Ramos (cell line): Measurements from ENCODE around the gene NEK10.

Source experiments
- in situ Hi-C: fragments of 300-500 bp; cut with MboI; formaldehyde crosslinking; loops from one replicate; pipeline ENCODE4 v1.14.3; 2022; ENCODE audit warnings: low sequenced_read_pairs; ENCODE audit not compliant: unreplicated experiment

Gene NEK10

GRCh38 chr3:27253831-27254230 is 115.4 kb downstream of the NEK10 start:
- in situ Hi-C loops: no loop called here

- in situ Hi-C loops: no loop called here
Observed at GRCh38 chr3:27253391-27253790, 115.8 kb downstream of the NEK10 start.

DNA sequence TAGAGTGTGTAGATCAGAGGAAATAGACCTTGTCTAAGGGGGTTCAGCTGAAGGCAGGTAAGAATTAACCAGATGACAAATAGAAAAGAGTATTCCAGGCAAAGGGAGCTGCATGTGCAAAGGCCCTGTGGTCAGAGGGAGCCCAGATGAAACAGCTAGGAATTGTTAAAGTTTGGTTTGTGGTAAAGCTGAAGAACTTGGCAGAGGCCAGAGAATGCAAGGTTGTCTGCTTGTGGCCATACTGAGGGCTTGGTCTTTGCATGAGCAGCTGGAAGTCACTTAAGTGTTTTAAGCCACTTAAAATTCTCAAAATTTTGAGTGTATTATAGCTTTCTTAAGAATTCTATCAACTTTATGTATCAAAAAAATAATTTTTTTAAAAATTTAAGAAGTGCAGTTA is 116.5 kb downstream of the NEK10 start:
- in situ Hi-C loops: no loop called here

DNA sequence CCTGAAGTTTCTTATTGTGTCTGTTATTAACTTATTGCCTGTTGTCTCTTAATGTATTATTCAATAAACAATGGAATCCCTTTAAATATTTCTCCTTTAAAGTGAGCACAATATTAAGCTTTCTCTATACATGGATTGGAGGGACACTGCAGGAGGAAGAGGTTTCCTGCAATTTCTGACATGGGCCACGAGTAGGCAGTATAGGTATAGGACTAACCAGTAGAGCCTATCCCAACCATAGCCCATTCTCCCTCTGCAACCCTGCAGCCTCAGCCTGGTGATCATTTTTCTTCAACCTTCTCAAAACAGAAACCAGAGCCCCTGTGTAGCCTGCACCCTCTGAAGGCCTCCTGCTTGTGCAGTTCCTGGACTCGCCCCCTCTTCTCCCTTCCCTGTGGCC is 124.8 kb downstream of the NEK10 start:
- in situ Hi-C loops: no loop called here

GRCh38 chr3:27239951-27240350 is 129.2 kb downstream of the NEK10 start:
- in situ Hi-C loops: no loop called here

DNA sequence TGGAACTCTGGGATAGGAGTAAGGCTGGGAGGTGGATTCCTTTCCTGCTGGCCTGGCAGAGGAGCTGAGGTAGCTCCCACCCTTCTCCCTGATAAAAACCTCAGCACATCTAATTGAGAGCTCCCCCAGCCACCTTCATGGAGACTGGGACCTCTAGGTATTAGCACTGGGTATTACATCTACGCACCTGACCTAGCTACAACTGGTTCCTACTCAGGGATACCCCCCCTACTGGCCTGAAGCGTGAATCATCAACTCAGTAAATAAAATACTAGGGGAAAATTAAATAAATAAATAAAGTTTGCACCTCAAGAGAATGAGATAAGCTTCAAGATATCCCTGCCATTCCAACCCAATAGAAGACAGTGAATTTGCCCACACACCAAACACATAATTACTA is 140.4 kb downstream of the NEK10 start:
- in situ Hi-C loops: no loop called here

DNA sequence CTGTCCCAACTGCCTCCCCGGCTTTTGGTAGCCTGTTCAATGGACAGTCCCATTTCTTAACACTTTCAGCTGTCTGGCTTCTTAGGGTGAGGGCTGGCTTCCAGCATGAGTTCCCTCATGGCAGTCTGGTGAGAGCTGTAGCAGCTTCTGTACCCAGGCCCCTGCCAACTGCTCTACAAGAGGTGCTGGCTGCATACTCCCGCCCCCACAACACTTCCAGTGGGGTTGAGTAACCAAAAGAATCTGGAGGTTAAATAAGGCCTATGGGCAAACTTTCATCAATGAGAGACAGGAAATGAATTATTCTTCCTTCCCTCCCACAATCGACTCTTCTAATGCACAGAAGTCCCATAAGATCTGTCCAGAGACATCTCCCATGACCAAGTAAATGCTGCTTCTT is 145.0 kb downstream of the NEK10 start:
- in situ Hi-C loops: no loop called here

- in situ Hi-C loops: no loop called here
Observed at GRCh38 chr3:27221264-27221932, 147.8 kb downstream of the NEK10 start.

GRCh38 chr3:27220166-27220565 is 149.0 kb downstream of the NEK10 start:
- in situ Hi-C loops: no loop called here

GRCh38 chr3:27219127-27219845 is 149.9 kb downstream of the NEK10 start:
- in situ Hi-C loops: no loop called here

- in situ Hi-C loops: no loop called here
Observed at GRCh38 chr3:27216955-27217552, 152.1 kb downstream of the NEK10 start.

DNA sequence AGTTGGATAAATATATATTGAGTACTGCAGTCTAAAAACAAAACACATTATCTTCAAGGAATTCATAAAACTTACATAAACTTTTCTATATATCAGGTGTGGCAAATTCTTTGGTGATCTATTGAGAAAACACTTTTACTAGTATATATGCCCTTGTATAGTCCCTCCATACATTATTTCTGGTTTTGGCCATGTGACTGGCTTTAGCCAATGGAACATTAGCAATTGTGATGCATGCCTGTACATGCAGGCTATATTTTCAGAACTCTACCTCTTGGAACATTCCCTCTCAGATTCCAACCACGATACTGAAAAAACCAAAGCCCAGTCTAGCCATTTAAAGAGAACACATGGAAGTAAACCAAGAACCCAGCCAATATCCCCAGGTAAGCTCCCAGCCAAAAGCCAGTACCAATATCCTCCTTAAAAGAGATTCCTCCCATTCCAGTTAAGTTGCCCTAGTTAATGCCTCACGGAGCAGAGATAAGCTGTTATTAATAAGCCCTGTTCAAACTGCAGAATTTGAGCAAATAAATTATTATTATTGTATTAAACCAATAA is 152.8 kb downstream of the NEK10 start:
- in situ Hi-C loops: no loop called here

- in situ Hi-C loops: no loop called here
Observed at GRCh38 chr3:27213450-27213849, 155.7 kb downstream of the NEK10 start.

- in situ Hi-C loops: no loop called here
Observed at GRCh38 chr3:27209617-27210264, 159.4 kb downstream of the NEK10 start.

GRCh38 chr3:27208961-27209616 is 160.1 kb downstream of the NEK10 start:
- in situ Hi-C loops: no loop called here

DNA sequence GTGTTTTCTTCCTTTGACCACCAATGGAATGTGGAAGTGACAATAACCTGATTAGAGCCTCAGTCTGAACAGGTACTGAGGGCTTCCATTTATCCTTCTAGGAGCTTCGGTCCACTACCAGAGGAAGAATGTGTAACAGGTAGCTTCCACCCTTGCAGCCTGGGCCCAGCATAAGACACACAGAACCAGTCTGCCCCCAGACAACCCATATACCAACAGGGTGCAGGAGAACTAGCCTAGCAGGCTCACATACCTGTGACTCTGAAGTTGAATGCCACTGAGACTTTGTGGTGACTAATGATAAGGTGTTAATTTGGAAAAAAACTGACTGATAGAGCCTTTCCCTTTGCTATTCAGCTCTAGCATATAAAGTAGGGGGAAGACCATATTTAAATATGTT is 166.2 kb downstream of the NEK10 start:
- in situ Hi-C loops: no loop called here

DNA sequence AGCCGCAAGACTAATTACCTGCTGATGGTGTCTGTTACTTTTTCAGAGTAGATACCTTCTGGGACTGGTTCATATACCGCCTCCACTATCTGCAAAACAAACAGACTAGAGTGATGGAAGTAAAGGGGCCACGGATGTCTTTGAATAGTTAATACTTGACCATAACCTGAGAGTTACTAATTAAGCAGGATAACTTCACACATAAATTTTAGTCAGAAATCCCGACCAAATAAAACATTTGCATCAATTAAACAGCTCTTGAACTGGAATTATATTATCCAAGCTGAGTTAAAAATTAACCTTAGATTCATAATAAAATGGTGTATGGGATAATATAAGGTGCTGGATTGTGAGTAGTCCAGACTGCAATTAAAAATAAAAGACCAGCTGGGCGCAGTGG is 167.7 kb downstream of the NEK10 start:
- in situ Hi-C loops: no loop called here

- in situ Hi-C loops: no loop called here
Observed at GRCh38 chr3:27200721-27201489, 168.3 kb downstream of the NEK10 start.

- in situ Hi-C loops: no loop called here
Observed at GRCh38 chr3:27194861-27195483, 174.2 kb downstream of the NEK10 start.
